Upper lobe of left lung (tissue), 6 donors: ENCODE results near the gene KRT40. TPM values are rescaled to one million over a fixed set of nuclear protein-coding genes. Genes with fewer than 3 reads are reported as not detected.

Experiments
- ATAC-seq, 2 donors: fragments of 200-7000 bp; cut with Tn5 transposase; one replicate each; pipeline ENCODE4 v1.9.1; 2022; ENCODE audit warnings: mild to moderate bottlenecking in 2 of 2, moderate library complexity in 2 of 2; ENCODE audit not compliant: low FRiP score in 2 of 2
- DNase-seq, 2 donors: peaks; one replicate each; pipeline ENCODE4 v3.0.0-alpha.2; 2019 to 2020
- H3K27ac ChIP-seq, 4 donors: fragments of 200-600 bp; sonication (generic); one replicate each; pipeline ENCODE4 v1.5.1; 2016 to 2019
- H3K27me3 ChIP-seq, 4 donors: fragments of 200-600 bp; sonication (generic); one replicate each; pipeline ENCODE4 v1.5.1; 2017 to 2019
- H3K36me3 ChIP-seq, 4 donors: fragments of 200-600 bp; sonication (generic); one replicate each; pipeline ENCODE4 v1.5.1; 2016 to 2019
- H3K4me1 ChIP-seq, 4 donors: fragments of 200-600 bp; sonication (generic); one replicate each; pipeline ENCODE4 v1.5.1; 2018 to 2019
- H3K4me3 ChIP-seq, 4 donors: fragments of 200-600 bp; sonication (generic); one replicate each; pipeline ENCODE4 v1.5.1; 2017 to 2019; ENCODE audit warnings: mild to moderate bottlenecking in 2 of 4, moderate library complexity in 1 of 4
- H3K9me3 ChIP-seq, 4 donors: fragments of 200-600 bp; sonication (generic); one replicate each; pipeline ENCODE4 v1.5.1; 2018 to 2019
- EP300 ChIP-seq, 4 donors: sonication (generic); formaldehyde crosslinking; IDR thresholded peaks; one replicate each; pipeline ENCODE4 v1.5.1; 2017; ENCODE audit warnings: antibody characterized with exemption in 4 of 4, control low read depth in 2 of 4
- POLR2A ChIP-seq, 4 donors: fragments of 450-650 bp; IDR thresholded peaks; one replicate each; pipeline ENCODE4 v1.5.1; 2016 to 2017; ENCODE audit warnings: antibody characterized with exemption in 4 of 4, mild to moderate bottlenecking in 2 of 4
- POLR2AphosphoS5 ChIP-seq, 2 donors: sonication (generic); formaldehyde crosslinking; IDR thresholded peaks; one replicate each; pipeline ENCODE4 v1.5.1; 2017; ENCODE audit warnings: antibody characterized with exemption in 2 of 2
- WGBS, 2 donors: methylation state at CpG; one replicate each; pipeline ENCODE4 v1.1.5; 2017 to 2018; 5-methylcytosine and 5-hydroxymethylcytosine counted together
- total RNA-seq, 6 donors: library from RNA; depleted of rRNA in 4 of 6; stranded (reverse); fragments of >200 nt in 4 of 6; gene quantifications; one replicate each; pipeline versions ENCODE4 v1.1.0 to v1.2.1, GENCODE V29; 2016 to 2021
- TF ChIP-seq, protein P1 (sequence below), 6 experiments: fragments of 450-650 bp in 4 of 6; fragments of 200-600 bp in 2 of 6; sonication (generic) in 2 of 6; IDR thresholded peaks; one replicate each; pipeline ENCODE4 v1.5.1; 2016 to 2019; ENCODE audit warnings: antibody characterized with exemption in 6 of 6
- donor health status: DM: no; HTN: no; CAD: no; lungs with moderate emphysema.
- donor health status: DM: no; HTN: yes; CAD: no; lungs with severe emphysema.

Gene KRT40
- total RNA-seq, 6 donors from 2014 or later: 0.24 TPM; not detected in 5

DNA sequence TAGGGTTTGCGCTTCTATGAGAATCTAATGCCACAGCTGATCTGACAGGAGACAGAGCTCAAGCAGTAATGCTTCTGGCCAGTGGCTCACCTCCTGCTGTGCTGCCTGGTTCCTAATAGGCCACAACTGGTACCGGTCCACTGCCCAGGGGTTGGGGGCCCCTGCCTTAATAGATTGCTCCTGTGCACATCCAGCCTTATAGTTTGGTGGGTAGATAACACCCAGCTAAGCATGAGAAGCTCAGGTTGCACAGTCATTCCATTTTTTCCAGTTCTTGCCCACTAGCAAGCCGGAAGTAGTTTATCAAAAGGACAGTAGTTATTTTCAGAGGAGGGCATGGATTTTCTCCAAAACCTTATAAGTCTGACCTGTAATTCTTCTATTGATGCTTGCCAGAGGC lies 35.3 kb upstream of the KRT40 start:
- WGBS, 2 donors: 93 to 96% methylated on average over 3 of the region's 3 CpGs
- ATAC-seq (no peak), DNase-seq (no peak)
- no peaks in the 10 kb centered on the region for H3K36me3 ChIP-seq
- no peaks in the 10 kb centered on the region for H3K4me1 ChIP-seq
- H3K27ac ChIP-seq: no peak overlapping the region
- H3K27me3 ChIP-seq: no peaks in the 10 kb centered on the region
- TF ChIP-seq, protein P1, sequence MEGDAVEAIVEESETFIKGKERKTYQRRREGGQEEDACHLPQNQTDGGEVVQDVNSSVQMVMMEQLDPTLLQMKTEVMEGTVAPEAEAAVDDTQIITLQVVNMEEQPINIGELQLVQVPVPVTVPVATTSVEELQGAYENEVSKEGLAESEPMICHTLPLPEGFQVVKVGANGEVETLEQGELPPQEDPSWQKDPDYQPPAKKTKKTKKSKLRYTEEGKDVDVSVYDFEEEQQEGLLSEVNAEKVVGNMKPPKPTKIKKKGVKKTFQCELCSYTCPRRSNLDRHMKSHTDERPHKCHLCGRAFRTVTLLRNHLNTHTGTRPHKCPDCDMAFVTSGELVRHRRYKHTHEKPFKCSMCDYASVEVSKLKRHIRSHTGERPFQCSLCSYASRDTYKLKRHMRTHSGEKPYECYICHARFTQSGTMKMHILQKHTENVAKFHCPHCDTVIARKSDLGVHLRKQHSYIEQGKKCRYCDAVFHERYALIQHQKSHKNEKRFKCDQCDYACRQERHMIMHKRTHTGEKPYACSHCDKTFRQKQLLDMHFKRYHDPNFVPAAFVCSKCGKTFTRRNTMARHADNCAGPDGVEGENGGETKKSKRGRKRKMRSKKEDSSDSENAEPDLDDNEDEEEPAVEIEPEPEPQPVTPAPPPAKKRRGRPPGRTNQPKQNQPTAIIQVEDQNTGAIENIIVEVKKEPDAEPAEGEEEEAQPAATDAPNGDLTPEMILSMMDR (IDR thresholded peaks at IDR 0.05): no peak
- H3K9me3 ChIP-seq: no peaks in the 10 kb centered on the region
- H3K4me3 ChIP-seq: no peak overlapping the region

DNA sequence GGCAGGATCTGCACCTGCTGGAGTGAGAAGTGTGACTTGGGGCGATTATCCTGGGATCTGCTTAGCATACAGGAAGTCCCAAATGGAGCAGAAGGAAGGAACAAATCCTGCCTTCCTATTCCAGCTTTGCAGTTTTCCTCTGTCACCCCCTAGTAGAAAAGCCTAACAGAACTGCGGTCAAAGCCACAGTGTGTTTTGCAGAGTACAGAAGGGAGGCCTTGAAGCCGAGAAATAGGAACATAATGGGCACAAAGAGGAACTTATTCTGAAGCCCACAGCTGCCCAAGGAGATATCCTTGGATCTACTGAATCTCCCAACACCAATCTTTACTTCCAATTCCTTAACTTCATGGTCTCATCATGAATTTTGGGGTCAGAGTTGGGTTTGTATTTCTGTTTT lies 34.4 kb upstream of the KRT40 start:
- ATAC-seq: no peak
- DNase-seq: no peak
- Histone ChIP-seq H3K4me1 (no peaks in the 10 kb centered on the region), H3K27ac (no peak overlapping the region), H3K36me3 (no peaks in the 10 kb centered on the region), H3K27me3 (no peaks in the 10 kb centered on the region), H3K9me3 (no peaks in the 10 kb centered on the region), H3K4me3 (no peak overlapping the region)
- TF ChIP-seq POLR2AphosphoS5 (IDR thresholded peaks at IDR 0.05) (no peak), POLR2A (IDR thresholded peaks at IDR 0.05) (no peak), EP300 (IDR thresholded peaks at IDR 0.05) (no peak)
- TF ChIP-seq, protein P1 (IDR thresholded peaks at IDR 0.05): no peak
- 76 to 78% methylated on average over 2 to 3 of the region's 3 CpGs for WGBS, 2 donors

DNA sequence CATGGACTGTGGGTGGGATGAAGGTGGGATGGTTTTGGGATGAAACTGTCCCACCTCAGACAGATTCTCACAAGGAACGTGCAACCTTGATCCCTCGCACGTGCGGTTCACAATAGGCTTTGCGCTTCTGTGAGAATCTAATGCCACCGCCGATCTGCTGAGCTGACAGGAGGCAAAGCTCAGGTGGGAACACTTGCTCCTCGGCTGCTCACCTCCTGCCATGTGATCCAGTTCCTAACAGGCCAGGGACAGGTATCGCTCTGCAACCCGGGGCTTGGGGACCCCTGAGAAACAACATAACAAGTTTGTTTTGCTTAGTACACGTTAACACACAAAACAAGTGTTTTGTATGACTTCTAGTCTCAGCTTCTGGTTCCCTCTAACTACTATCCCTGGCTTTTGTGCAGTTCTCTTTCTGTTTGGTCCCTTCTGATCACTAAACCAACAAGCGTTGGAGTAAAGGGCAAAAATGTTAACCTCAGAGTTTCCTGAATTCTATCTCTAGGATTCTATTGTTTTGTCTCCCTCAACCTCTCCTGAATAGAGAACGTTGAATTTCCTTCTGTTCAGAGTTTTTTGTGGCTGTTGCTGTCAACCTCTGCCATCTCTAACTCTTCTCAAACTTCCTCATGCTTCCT lies 32.6 kb upstream of the KRT40 start:
- WGBS, 2 donors: 70 to 78% methylated on average over 8 to 13 of the region's 13 CpGs
- H3K4me1 ChIP-seq: no peaks in the 10 kb centered on the region
- no peak overlapping the region for H3K4me3 ChIP-seq
- ATAC-seq (no peak), DNase-seq (no peak)
- H3K36me3 ChIP-seq: no peaks in the 10 kb centered on the region
- no peaks in the 10 kb centered on the region for H3K27me3 ChIP-seq
- H3K27ac ChIP-seq: no peak overlapping the region
- H3K9me3 ChIP-seq: no peaks in the 10 kb centered on the region
- no peak for TF ChIP-seq EP300 (IDR thresholded peaks at IDR 0.05)
- no peak for TF ChIP-seq POLR2AphosphoS5 (IDR thresholded peaks at IDR 0.05)

DNA sequence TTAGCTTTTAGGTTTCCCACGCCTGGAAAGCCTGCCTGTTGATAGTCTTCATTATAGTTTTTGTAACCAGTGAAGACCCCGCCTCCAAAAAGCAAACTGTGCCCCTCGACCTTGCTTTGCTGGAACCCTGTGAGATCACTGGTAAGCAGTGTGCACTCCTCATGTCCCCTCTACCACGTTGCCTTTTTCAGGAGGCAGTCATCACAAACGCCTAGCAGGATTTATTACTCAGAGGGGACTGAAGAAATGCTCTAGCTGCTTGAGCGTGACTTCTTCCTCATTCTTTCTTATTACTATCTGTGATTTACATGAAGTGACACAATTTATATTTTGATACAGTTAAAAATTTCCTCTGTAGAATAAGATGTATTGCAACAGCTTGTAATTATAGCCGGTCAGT lies 31.3 kb upstream of the KRT40 start:
- ATAC-seq: no peak
- Histone ChIP-seq H3K27me3 (no peaks in the 10 kb centered on the region), H3K4me3 (no peak overlapping the region), H3K36me3 (no peaks in the 10 kb centered on the region), H3K9me3 (no peaks in the 10 kb centered on the region), H3K4me1 (no peaks in the 10 kb centered on the region), H3K27ac (no peak overlapping the region)
- TF ChIP-seq EP300 (IDR thresholded peaks at IDR 0.05): no peak
- DNase-seq: no peak
- WGBS, 2 donors: 70 to 72% methylated on average over 7 of the region's 7 CpGs

DNA sequence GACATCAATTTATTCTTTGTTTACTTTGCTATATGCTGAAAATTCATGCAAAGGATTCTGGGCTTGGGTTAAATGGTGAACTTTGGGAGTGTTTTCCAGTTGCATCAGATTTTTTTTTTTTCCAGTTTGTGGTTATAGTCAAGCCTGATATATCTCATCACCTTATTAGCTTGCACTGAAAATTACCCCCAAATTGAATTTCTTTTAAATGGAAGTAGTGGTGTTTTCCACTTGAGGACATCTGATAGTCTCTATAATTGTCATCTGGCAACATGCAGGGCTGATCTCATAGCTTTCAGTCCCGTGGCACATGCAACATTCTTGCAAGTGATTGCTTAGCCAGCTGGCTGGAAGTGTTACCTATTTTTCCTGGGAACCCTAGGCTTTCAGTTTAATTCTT lies 29.5 kb upstream of the KRT40 start:
- no peak for DNase-seq
- TF ChIP-seq EP300 (IDR thresholded peaks at IDR 0.05) (no peak), POLR2A (IDR thresholded peaks at IDR 0.05) (no peak)
- TF ChIP-seq, protein P1 (IDR thresholded peaks at IDR 0.05): no peak

DNA sequence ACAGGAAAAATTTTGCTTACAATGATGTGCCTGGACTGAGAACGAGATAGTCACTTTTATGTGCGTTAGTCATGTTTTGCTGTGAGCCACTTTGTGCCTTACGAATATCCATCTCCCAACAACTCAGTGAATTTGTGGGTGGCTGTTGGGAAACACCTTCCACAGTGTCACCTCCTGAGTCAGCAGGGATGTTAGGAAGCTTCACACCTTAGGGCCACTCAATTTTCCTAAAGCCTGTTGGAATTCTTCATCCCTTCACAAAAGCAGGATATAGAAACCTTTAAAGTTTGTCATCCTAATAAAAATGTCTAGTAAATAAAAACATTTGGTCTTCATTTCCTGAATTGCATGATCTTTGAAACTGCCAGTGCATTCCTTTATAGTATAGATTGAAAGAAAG lies 29.1 kb upstream of the KRT40 start:
- WGBS, 2 donors: 83 to 90% methylated on average over 3 of the region's 3 CpGs
- Histone ChIP-seq H3K36me3 (no peaks in the 10 kb centered on the region), H3K27me3 (no peaks in the 10 kb centered on the region), H3K4me3 (no peak overlapping the region), H3K27ac (no peak overlapping the region), H3K9me3 (no peaks in the 10 kb centered on the region), H3K4me1 (no peaks in the 10 kb centered on the region)
- TF ChIP-seq, protein P1 (IDR thresholded peaks at IDR 0.05): no peak
- no peak for TF ChIP-seq POLR2A (IDR thresholded peaks at IDR 0.05)
- no peak for TF ChIP-seq EP300 (IDR thresholded peaks at IDR 0.05)
- TF ChIP-seq POLR2AphosphoS5 (IDR thresholded peaks at IDR 0.05): no peak
- DNase-seq: no peak
- no peak for ATAC-seq

More for the DNA sequence above, 29.5 kb upstream of the KRT40 start:
- H3K36me3 ChIP-seq: no peaks in the 10 kb centered on the region
- H3K27me3 ChIP-seq: no peaks in the 10 kb centered on the region
- 38 to 46% methylated on average over 1 of the region's 1 CpG for WGBS, 2 donors
- no peak overlapping the region for H3K4me3 ChIP-seq
- no peaks in the 10 kb centered on the region for H3K4me1 ChIP-seq
- H3K9me3 ChIP-seq: no peaks in the 10 kb centered on the region
- H3K27ac ChIP-seq: no peak overlapping the region
- ATAC-seq: no peak
